HG03565 (cell line): Measurements from ENCODE around the gene PARP14.
"Not testable (repeated sequence)": the region's sequence is repeated elsewhere in the genome, so short reads cannot be mapped to it uniquely, and the experiment has no call there.

Source experiments
- ATAC-seq: cut with Tn5 transposase; IDR thresholded peaks from one replicate; pipeline ENCODE4 v1.9.1; 2021; ENCODE audit warnings: mild to moderate bottlenecking, moderate library complexity; ENCODE audit not compliant: unreplicated experiment

Gene PARP14

GRCh38 chr3:122676759-122677158 lies 3.9 kb upstream of the PARP14 start:
- no peak for ATAC-seq

- no peak for ATAC-seq
These were observed 3.4 kb upstream of the PARP14 start for GRCh38 chr3:122677216-122677615.

DNA sequence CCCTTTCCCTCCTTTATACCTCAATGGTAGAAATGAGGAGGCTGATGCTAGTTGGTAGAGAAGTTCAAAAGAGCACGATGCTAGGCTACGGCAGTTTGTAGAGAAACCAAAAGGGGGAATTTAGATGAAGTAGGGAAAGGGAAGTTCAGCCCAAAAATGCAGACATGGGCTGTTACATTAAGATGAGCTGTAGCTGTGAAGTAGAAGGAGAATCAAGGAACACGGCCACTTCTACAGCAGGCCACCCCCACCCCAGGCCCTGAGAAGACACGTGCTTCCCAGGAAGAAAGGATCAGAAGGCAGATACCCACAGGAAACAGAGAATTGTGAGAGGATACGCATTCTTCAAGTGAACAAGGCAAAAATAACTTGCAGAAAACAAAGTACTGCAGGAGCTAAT lies 2.1 kb upstream of the PARP14 start:
- ATAC-seq: no peak

GRCh38 chr3:122679085-122679881 lies 1.4 kb upstream of the PARP14 start:
- ATAC-seq: peak; percentile 34

GRCh38 chr3:122679882-122680474 lies 661 bp upstream of the PARP14 start:
- ATAC-seq: no peak

- ATAC-seq: no peak
These were observed 790 bp downstream of the PARP14 start for GRCh38 chr3:122681284-122681973.

GRCh38 chr3:122681974-122682409 lies 1.4 kb downstream of the PARP14 start:
- no peak for ATAC-seq

DNA sequence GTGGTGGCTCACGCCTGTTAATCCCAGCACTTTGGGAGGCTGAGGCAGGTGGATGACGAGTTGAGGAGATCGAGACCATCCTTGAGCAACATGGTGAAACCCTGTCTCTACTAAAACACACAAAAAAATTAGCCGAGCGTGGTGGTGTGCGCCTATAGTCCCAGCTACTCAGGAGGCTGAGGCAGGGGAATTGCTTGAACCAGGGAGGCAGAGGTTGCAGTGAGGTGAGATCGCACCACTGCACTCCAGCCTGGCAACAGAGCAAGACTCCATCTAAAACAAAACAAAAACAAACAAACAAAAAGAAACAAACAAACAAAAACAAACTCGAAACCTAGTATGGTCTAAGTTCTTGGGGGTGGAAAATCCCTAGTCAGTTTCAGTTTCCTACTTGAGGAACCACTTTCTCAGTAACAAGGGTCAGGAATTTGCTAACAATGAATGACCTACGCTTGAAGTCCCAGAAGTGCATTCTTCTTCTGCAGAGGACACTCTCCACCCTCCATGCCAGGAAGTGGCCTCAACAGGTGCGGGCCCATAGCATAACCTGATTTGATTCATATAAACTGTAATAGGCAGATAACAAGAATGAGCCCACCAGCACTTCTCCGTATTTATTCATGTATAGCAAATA lies 2.3 kb downstream of the PARP14 start:
- not testable (repeated sequence) for ATAC-seq

GRCh38 chr3:122687298-122687697 lies 6.7 kb downstream of the PARP14 start:
- no peak for ATAC-seq

GRCh38 chr3:122688996-122689395 lies 8.4 kb downstream of the PARP14 start:
- no peak for ATAC-seq

DNA sequence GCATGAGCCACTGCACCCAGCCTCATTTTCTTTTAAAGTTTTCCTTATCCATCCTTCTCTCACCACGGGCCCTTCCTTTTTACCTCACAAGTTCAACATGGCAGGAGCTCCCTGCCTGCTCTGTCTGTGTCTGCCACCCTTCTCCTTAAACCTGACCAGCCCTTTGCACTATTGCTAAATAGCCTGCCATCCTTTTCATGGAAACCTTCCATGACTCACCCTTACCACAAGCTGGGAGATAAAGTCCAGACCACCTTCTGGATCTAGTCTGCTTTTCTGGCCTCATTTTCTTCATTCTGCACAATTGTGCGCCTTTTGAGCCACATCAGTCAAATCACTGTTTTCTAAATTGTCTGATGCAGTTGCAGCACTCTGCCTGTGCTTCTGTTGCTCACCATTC lies 8.9 kb downstream of the PARP14 start:
- ATAC-seq: no peak

DNA sequence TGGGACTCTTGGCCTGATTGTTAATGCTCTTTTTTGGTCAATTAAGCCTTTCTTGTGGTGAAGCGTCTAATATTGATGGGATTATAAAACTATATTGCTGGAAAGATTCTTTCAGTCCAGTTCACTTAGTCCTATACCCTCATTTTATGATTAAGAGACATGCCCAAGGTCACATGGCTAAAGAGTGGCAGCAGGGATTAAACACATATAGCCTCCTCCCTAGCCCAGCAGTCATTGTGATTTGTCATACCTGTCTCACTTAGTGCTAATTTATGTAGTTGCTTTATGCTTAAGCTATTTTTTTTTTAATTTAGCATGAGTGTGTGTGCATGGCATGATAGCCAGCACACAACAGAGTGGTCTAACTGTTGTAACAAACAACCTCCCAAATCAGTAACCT lies 9.5 kb downstream of the PARP14 start:
- no peak for ATAC-seq

DNA sequence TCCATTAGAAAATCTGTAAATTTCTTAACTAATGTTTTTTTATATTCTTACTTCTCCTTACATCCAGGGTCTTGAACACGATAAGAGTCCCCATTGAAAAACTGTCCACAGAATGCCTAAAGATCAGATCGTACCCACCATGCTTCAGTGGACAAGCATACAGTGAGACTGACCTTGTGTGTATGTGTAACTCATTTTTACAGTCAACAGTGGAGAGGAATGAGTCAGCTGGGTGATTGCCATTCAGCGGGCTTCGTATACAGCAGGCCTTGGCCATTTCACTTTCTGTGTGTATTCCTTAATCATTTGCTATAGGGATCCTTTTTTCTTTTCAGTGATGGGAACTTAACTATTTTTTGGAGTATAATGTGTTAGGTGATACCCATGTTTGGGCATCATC lies 10.6 kb downstream of the PARP14 start:
- ATAC-seq: peak; percentile 51

GRCh38 chr3:122692674-122693073 lies 12.0 kb downstream of the PARP14 start:
- ATAC-seq: no peak

GRCh38 chr3:122694966-122695365 lies 14.3 kb downstream of the PARP14 start:
- peak; percentile 37 for ATAC-seq

GRCh38 chr3:122695927-122696561 lies 15.4 kb downstream of the PARP14 start:
- no peak for ATAC-seq

GRCh38 chr3:122697952-122698620 lies 17.4 kb downstream of the PARP14 start:
- peak; percentile 79 for ATAC-seq

GRCh38 chr3:122700193-122700592 lies 19.6 kb downstream of the PARP14 start:
- no peak for ATAC-seq

DNA sequence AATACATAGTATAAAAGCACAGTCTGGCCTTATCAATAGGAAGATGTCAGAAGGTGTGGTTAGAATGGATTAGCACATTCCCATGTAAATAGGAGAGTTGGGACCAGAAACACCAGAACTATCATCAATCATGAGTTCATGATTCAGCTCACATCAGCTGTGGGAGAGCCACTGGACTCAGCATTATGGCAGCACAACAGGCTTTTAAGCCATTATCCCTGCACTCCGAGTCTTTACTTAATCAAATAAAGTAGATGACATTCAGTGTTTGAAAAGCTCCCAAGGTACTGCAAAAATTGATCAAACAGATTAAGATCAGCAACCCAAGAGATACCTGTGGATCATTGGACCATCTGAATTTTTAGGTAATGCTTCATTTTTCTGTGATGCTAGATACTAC lies 24.7 kb downstream of the PARP14 start:
- ATAC-seq: no peak

DNA sequence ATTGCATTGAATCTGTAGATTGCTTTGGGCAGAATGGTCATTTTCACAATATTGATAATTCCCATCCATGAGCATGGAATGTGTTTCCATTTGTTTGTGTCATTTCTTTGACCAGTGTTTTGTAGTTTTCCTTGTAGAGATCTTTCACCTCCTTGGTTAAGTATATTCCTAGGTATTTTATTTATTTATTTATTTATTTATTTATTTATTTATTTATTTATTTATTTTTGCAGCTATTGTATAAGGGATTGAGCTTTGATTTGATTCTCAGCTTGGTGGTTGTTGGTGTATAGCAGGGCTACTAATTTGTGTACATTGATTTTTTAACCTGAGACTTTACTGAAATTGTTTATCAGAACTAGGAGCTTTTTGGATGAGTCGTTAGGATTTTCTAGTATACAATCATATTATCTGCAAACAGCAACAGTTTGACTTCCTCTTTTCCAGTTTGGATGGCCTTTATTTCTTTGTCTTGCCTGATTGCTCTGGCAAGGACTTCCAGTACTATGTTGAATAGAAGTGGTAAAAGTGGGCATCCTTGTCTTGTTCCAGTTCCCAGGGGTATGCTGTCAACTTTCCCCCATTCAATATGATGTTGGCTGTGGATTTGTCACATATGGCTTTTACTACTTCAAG lies 30.1 kb downstream of the PARP14 start:
- ATAC-seq: not testable (repeated sequence)
